Islet precursor cell (in vitro differentiated cells): ENCODE measurements around the gene NPIPA7.
"Not testable (repeated sequence)": the region's sequence is repeated elsewhere in the genome, so short reads cannot be mapped to it uniquely, and the experiment has no call there.

Source experiments
- DNase-seq: peaks from one replicate; pipeline ENCODE4 v3.0.0-alpha.2; 2018

Gene NPIPA7

DNA sequence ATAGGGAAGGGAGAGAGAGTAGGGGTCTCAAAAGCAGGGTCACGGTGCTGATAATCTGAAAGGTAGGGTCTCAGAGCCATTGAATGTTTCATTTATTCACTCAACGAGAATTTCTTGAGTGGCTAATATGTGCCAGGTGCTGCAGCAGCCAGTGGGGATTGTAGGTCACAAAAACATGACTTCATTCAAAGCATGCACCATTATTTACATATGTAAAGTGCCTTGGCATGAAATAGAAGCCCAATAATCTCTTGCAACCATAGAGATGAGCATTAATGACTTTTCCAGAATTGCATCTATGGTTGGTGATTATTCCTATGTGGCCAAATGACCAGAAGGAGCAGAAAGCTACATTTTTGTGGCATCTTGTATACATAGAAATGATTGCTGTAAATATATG is 46.2 kb downstream of the NPIPA7 start:
- not testable (repeated sequence) for DNase-seq

DNA sequence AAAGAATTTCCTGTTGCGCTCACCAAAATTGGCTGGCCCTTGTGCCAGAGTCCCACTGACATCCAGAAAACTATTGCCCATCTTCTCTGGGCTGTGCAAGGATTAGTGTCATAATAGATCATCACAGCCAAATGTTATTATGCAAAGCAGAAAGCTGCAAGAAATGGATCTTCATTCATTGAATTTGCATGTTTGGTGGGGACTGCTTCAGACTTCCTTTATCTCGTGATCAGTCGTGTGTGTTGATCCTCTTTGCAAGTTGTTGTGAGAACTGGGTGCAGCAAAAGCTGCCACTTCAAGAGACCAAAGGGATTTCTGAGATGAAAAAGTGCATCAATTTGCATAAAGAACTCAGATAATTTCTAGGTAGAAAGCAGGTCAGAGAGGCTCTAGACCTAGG is 52.2 kb downstream of the NPIPA7 start:
- not testable (repeated sequence) for DNase-seq

DNA sequence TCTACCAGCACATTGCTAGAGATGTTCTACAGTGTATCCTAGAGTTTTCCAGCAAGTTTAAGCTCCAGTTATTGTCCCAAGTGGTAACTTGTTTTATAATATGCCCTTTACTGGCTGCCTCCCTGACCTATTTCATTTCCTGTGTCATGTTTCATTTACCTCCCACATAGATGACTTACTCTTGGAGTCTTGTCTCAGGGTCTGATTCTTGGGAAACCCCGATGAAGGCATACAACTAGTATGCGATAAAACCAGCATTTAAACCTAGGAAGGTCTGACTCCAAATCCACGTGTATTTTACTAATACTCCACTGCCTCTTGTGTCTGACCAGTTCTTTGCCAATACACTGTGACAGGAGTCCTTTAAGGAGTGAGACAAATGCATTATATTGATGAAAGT is 55.8 kb downstream of the NPIPA7 start:
- not testable (repeated sequence) for DNase-seq

DNA sequence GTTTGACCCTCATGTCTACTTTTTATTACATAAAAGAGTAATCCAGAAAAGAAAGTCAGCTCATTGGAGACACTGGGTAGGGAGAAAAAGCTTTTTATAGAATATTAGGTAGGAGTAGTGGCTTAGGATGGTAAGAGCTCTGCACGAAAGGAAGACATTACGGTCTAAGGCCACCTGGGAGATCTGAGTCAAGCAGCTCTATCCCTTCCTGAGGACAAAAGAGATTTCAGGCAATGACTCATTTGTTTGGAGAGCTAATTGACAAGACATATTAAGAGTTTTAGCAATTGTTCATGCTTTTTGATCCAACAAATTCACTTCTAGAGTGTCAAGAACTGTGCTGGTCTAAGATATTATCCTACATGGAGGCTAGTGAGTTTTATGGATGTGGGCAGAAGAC is 62.5 kb downstream of the NPIPA7 start:
- not testable (repeated sequence) for DNase-seq
